A549 (cell line): ENCODE results near the gene TSPAN18. TPM values are rescaled to one million over a fixed set of nuclear protein-coding genes. Genes with fewer than 3 reads are reported as not detected.

Source experiments
- ATAC-seq, 2 experiments: fragments of 200-7000 bp in 1 of 2; fragments of >200 bp in 1 of 2; cut with Nextera tagmentation in 1 of 2; cut with Tn5 transposase in 1 of 2; 3 replicates each; pipeline versions ENCODE4 v1.8.0 to v1.9.1; 2018 to 2020; ENCODE audit warnings: mild to moderate bottlenecking in 1 of 2, moderate library complexity in 1 of 2
- CTCF ChIA-PET: fragments of 300-600 bp; sonication (Branson Sonifier 250); formaldehyde crosslinking; extraction: SDS; loops from one replicate; lab custom pipeline; 2021; ENCODE audit warnings: antibody characterized with exemption, inconsistent platforms; lab: Yijun Ruan, JAX
- POLR2A ChIA-PET: fragments of 350-600 bp; formaldehyde crosslinking; extraction: SDS; loops from one replicate; lab custom pipeline; 2021; ENCODE audit warnings: antibody characterized with exemption, inconsistent platforms; lab: Yijun Ruan, JAX
- DNase-seq, 2 experiments: peaks; one replicate each; pipeline versions ENCODE4 v3.0.0 to v3.0.0-alpha.2; 2011 to 2016; ENCODE audit warnings: low read depth in 1 of 2, low spot score in 1 of 2
- FAIRE-seq: peaks from 2 replicates; lab custom pipeline; 2011; peaks lifted over from hg19 to GRCh38; lab: Jason Lieb, UNC
- H3K27ac ChIP-seq, 2 experiments: fragments of >200 bp; sonication (Bioruptor Twin); formaldehyde crosslinking; 3 replicates each; pipeline ENCODE4 v1.5.1; 2016 to 2017
- H3K4me1 ChIP-seq: fragments of >200 bp; sonication (Bioruptor Twin); formaldehyde crosslinking; 3 replicates; pipeline ENCODE4 v1.6.1; 2016
- H3K4me2 ChIP-seq: fragments of >200 bp; sonication (Bioruptor Twin); formaldehyde crosslinking; 3 replicates; pipeline ENCODE4 v1.6.1; 2016
- H3K4me3 ChIP-seq: fragments of >200 bp; sonication (Bioruptor Twin); formaldehyde crosslinking; 3 replicates; pipeline ENCODE4 v1.5.1; 2016
- H3K9me3 ChIP-seq: fragments of >200 bp; sonication (Bioruptor Twin); formaldehyde crosslinking; 3 replicates; pipeline ENCODE4 v1.6.1; 2016
- CBX2 ChIP-seq: fragments of 200-600 bp; sonication (generic); IDR thresholded peaks from 2 replicates; pipeline ENCODE4 v1.6.1; 2016; ENCODE audit warnings: low read depth, mild to moderate bottlenecking, borderline replicate concordance
- CTCF ChIP-seq: fragments of >200 bp; sonication (Bioruptor Twin); formaldehyde crosslinking; IDR thresholded peaks from 3 replicates; pipeline ENCODE4 v1.5.1; 2016
- EP300 ChIP-seq, 2 experiments: fragments of >200 bp; sonication (Bioruptor Twin); formaldehyde crosslinking; IDR thresholded peaks; 2 replicates in 1 of 2; 3 replicates in 1 of 2; pipeline ENCODE4 v1.6.1; 2016 to 2017
- FOSL2 ChIP-seq, 2 experiments: fragments of 450-650 bp in 1 of 2; fragments of >200 bp in 1 of 2; sonication (Bioruptor Twin) in 1 of 2; formaldehyde crosslinking; IDR thresholded peaks; 2 replicates each; pipeline versions ENCODE4 v1.5.0 to v1.6.1; 2016 to 2020; ENCODE audit warnings: mild to moderate bottlenecking in 1 of 2, moderate library complexity in 1 of 2
- GATA3 ChIP-seq: IDR thresholded peaks from 2 replicates; pipeline ENCODE4 v1.6.1; 2012; ENCODE audit warnings: borderline replicate concordance
- HOXB5 ChIP-seq: fragments of 250-450 bp; sonication (Bioruptor Pico); IDR thresholded peaks from 2 replicates; pipeline ENCODE4 v1.5.0; 2020; ENCODE audit warnings: mild to moderate bottlenecking, moderate library complexity
- JUNB ChIP-seq: fragments of >200 bp; sonication (Bioruptor Twin); formaldehyde crosslinking; IDR thresholded peaks from 2 replicates; pipeline ENCODE4 v1.6.1; 2016
- MAFK ChIP-seq: fragments of 450-650 bp; IDR thresholded peaks from 2 replicates; pipeline ENCODE4 v1.6.1; 2014; ENCODE audit not compliant: partially characterized antibody
- PBX3 ChIP-seq: IDR thresholded peaks from 2 replicates; pipeline ENCODE4 v1.6.1; 2012
- PHF8 ChIP-seq: fragments of 200-600 bp; sonication (generic); IDR thresholded peaks from 2 replicates; pipeline ENCODE4 v1.6.1; 2016; ENCODE audit warnings: low read depth, mild to moderate bottlenecking, antibody characterized with exemption, moderate library complexity, borderline replicate concordance
- POLR2A ChIP-seq: IDR thresholded peaks from 2 replicates; pipeline ENCODE4 v1.6.1; 2012; ENCODE audit warnings: mild to moderate bottlenecking, low read length
- REST ChIP-seq: fragments of 200-600 bp; sonication (generic); IDR thresholded peaks from 2 replicates; pipeline ENCODE4 v1.6.1; 2016; ENCODE audit warnings: antibody characterized with exemption, mild to moderate bottlenecking, moderate library complexity
- TFCP2L1 ChIP-seq: fragments of 250-450 bp; sonication (Bioruptor Pico); IDR thresholded peaks from 2 replicates; pipeline ENCODE4 v1.5.0; 2021; ENCODE audit warnings: mild to moderate bottlenecking
- TP53 ChIP-seq: fragments of 250-450 bp; sonication (Bioruptor Pico); IDR thresholded peaks from 2 replicates; pipeline ENCODE4 v1.5.0; 2021; ENCODE audit warnings: mild to moderate bottlenecking, moderate library complexity
- ZNF302 ChIP-seq: fragments of 250-450 bp; sonication (Bioruptor Pico); IDR thresholded peaks from 2 replicates; pipeline ENCODE4 v1.9.0; 2021; ENCODE audit warnings: inconsistent platforms, mild to moderate bottlenecking, moderate library complexity
- WGBS: methylation state at CpG from one replicate; pipeline ENCODE4 v1.1.6; 2017; ENCODE audit errors: missing lambda C conversion rate; 5-methylcytosine and 5-hydroxymethylcytosine counted together
- polyA plus RNA-seq, 4 experiments: library from polyadenylated mRNA; depleted of rRNA in 3 of 4; stranded (reverse); fragments of >200 nt; fragmentation: RNase III in 1 of 4; extraction: RNeasy Plus Mini Kit Qiagen cat#74134 plus additional on column Dnase treatment in 1 of 4; gene quantifications; 2 replicates in 3 of 4; 3 replicates in 1 of 4; pipeline ENCODE4 v1.2.3, GENCODE V29; 2011 to 2017
- TF ChIP-seq, protein P1 (sequence below): IDR thresholded peaks from 2 replicates; pipeline ENCODE4 v1.6.1; 2012; ENCODE audit warnings: low read depth, borderline replicate concordance
- TF ChIP-seq, protein P2 (sequence below): fragments of 250-450 bp; sonication (Bioruptor Pico); IDR thresholded peaks from 2 replicates; pipeline ENCODE4 v1.5.0; 2021; ENCODE audit warnings: mild to moderate bottlenecking, moderate library complexity, borderline replicate concordance

TSPAN18 gene
- polyA plus RNA-seq, 2 of the 4 experiments (the other 2 are of a cell fraction) = 0.81 to 4.5 TPM

- no peak for DNase-seq
- FAIRE-seq = no peak
- peaks cover 4% of the 10 kb centered on the region; the same call in 1 of the 3 replicates for H3K9me3 ChIP-seq
- 66% methylated on average over 3 of the region's 3 CpGs for WGBS
- no peak for TF ChIP-seq POLR2A
- TF ChIP-seq FOSL2 (IDR thresholded peaks at IDR 0.05) = no peak
- TF ChIP-seq FOSL2 (CRISPR knock-in tag; IDR thresholded peaks at IDR 0.05) = no peak
- TF ChIP-seq, protein P1, sequence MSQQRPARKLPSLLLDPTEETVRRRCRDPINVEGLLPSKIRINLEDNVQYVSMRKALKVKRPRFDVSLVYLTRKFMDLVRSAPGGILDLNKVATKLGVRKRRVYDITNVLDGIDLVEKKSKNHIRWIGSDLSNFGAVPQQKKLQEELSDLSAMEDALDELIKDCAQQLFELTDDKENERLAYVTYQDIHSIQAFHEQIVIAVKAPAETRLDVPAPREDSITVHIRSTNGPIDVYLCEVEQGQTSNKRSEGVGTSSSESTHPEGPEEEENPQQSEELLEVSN = no peak
- TF ChIP-seq TP53 (CRISPR knock-in tag) = no peak
- no peak for TF ChIP-seq EP300 (IDR thresholded peaks at IDR 0.05)
- TF ChIP-seq CBX2 = no peak
- H3K4me3 ChIP-seq = no peak overlapping the region
- no peak overlapping the region for H3K4me2 ChIP-seq
- H3K27ac ChIP-seq = no peak overlapping the region
- ChIA-PET POLR2A (no interaction called here), CTCF (interaction anchor here (1.2 to 1.6 kb wide), 4 partner anchors 9 to 88 kb away, joined by 3 to 4 read pairs (median 3); no protein-coding TSS in a partner anchor)
- H3K4me1 ChIP-seq = no peaks in the 10 kb centered on the region
- ATAC-seq = no peak
Measured at GRCh38 chr11:44840085-44840478, 113.3 kb downstream of the TSPAN18 start.

GRCh38 chr11:44840521-44841251 lies 113.9 kb downstream of the TSPAN18 start:
- WGBS = 70% methylated on average over 9 of the region's 9 CpGs
- no peak for FAIRE-seq
- POLR2A ChIA-PET = no interaction called here
- CTCF ChIA-PET = interaction anchor here (0.8 to 1.6 kb wide), 6 partner anchors 9 to 55 kb away, joined by 3 to 4 read pairs (median 3); no protein-coding TSS in a partner anchor
- no peak overlapping the region for H3K4me3 ChIP-seq
- H3K4me2 ChIP-seq = no peak overlapping the region
- H3K27ac ChIP-seq = no peak overlapping the region
- TF ChIP-seq ZNF302 (no peak), JUNB (no peak), MAFK (no peak), PBX3 (no peak), PHF8 (no peak), TFCP2L1 (CRISPR knock-in tag) (no peak), GATA3 (no peak), CTCF (no peak), HOXB5 (CRISPR knock-in tag) (no peak), REST (no peak)
- TF ChIP-seq, protein P2, sequence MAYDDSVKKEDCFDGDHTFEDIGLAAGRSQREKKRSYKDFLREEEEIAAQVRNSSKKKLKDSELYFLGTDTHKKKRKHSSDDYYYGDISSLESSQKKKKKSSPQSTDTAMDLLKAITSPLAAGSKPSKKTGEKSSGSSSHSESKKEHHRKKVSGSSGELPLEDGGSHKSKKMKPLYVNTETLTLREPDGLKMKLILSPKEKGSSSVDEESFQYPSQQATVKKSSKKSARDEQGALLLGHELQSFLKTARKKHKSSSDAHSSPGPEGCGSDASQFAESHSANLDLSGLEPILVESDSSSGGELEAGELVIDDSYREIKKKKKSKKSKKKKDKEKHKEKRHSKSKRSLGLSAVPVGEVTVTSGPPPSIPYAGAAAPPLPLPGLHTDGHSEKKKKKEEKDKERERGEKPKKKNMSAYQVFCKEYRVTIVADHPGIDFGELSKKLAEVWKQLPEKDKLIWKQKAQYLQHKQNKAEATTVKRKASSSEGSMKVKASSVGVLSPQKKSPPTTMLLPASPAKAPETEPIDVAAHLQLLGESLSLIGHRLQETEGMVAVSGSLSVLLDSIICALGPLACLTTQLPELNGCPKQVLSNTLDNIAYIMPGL (CRISPR knock-in tag) = no peak
- 0 out of 6 replicates have a peak, but pooled peaks of 1 of the 2 experiments have one; percentile 19 for ATAC-seq
- no peak for DNase-seq
- H3K4me1 ChIP-seq = no peaks in the 10 kb centered on the region
- H3K9me3 ChIP-seq = peaks cover 4% of the 10 kb centered on the region; the same call in 1 of the 3 replicates
